K562 (cell line): Measurements from ENCODE around the gene PTPRG. TPM values are rescaled to one million over a fixed set of nuclear protein-coding genes. Genes with fewer than 3 reads are reported as not detected.

Experiments used
- ATAC-seq: fragments of 200-7000 bp; cut with Tn5 transposase; 3 replicates; pipeline ENCODE4 v1.9.1; 2020; ENCODE audit warnings: moderate library complexity
- BruUV-seq: library from RNA; stranded (reverse); fragments of 400-500 nt; replicated peaks from 2 replicates; lab custom pipeline; 2021; lab: Mats Ljungman, UMichigan
- CTCF ChIA-PET: fragments of 300-600 bp; formaldehyde crosslinking; extraction: SDS; loops from one replicate; lab custom pipeline; 2021; ENCODE audit warnings: low intra/inter-chr PET ratio; lab: Yijun Ruan, JAX
- POLR2A ChIA-PET: fragments of 300-600, 350-650 bp; sonication (Branson Sonifier 250); formaldehyde crosslinking; extraction: SDS; loops from one replicate; lab custom pipeline; 2021; ENCODE audit warnings: antibody characterized with exemption, inconsistent platforms; lab: Yijun Ruan, JAX
- DNase-seq, 4 experiments: peaks; one replicate each; pipeline versions ENCODE4 v3.0.0 to v3.0.0-alpha.2; 2011 to 2018; ENCODE audit warnings: low spot score in 3 of 4, mixed read lengths in 3 of 4; ENCODE audit errors: extremely low read depth in 1 of 4
- FAIRE-seq: peaks from 2 replicates; lab custom pipeline; 2011; peaks lifted over from hg19 to GRCh38; lab: Jason Lieb, UNC
- H2AFZ ChIP-seq: 2 replicates; pipeline ENCODE4 v1.6.0; 2011; ENCODE audit warnings: low read depth, low read length, control low read depth, inconsistent platforms
- H3K27ac ChIP-seq: fragments of 200-600 bp; 3 replicates; pipeline ENCODE4 v1.8.0; 2011; ENCODE audit warnings: low read depth, mild to moderate bottlenecking, control low read depth, inconsistent platforms, low read length, moderate library complexity, mixed read lengths; ENCODE audit errors: extremely low read depth
- H3K27me3 ChIP-seq, 2 experiments: fragments of 300-600 bp in 1 of 2; 2 replicates in 1 of 2; 3 replicates in 1 of 2; pipeline versions ENCODE4 v1.6.0 to v1.8.0; 2011; ENCODE audit warnings: inconsistent platforms in 2 of 2, low read length in 2 of 2, mild to moderate bottlenecking in 1 of 2, mixed read lengths in 1 of 2, moderate library complexity in 1 of 2; ENCODE audit not compliant: control insufficient read depth in 2 of 2, insufficient read depth in 2 of 2
- H3K36me3 ChIP-seq: fragments of 300-600 bp; 3 replicates; pipeline ENCODE4 v1.8.0; 2011; ENCODE audit warnings: mild to moderate bottlenecking, low read length, inconsistent platforms; ENCODE audit not compliant: control insufficient read depth, insufficient read depth
- H3K4me1 ChIP-seq, 2 experiments: fragments of 200-600 bp in 1 of 2; replicated peaks in 1 of 2; 2 replicates in 1 of 2; 3 replicates in 1 of 2; pipeline versions ENCODE4 v1.5.1 to v1.8.0; 2011; ENCODE audit warnings: inconsistent platforms in 2 of 2, low read length in 2 of 2, mild to moderate bottlenecking in 1 of 2, mixed read lengths in 1 of 2, moderate library complexity in 1 of 2; ENCODE audit not compliant: control insufficient read depth in 2 of 2, insufficient read depth in 2 of 2
- H3K4me2 ChIP-seq: 2 replicates; pipeline ENCODE4 v1.6.1; 2011; ENCODE audit warnings: low read length, control low read depth, inconsistent platforms, mixed read lengths; ENCODE audit not compliant: insufficient read depth
- H3K4me3 ChIP-seq: fragments of 200-600 bp; sonication (generic), shearing (Covaris generic); 2 replicates; pipeline ENCODE4 v1.5.1; 2016; ENCODE audit warnings: control low read depth, inconsistent platforms
- H3K79me2 ChIP-seq: fragments of 200-600 bp; 3 replicates; pipeline ENCODE4 v1.8.0; 2011; ENCODE audit warnings: low read length, inconsistent platforms; ENCODE audit not compliant: control insufficient read depth, insufficient read depth
- H3K9ac ChIP-seq, 2 experiments: 2 replicates each; pipeline versions ENCODE4 v1.6.0 to v1.6.1; 2011; ENCODE audit warnings: low read depth in 2 of 2, low read length in 2 of 2, control low read depth in 1 of 2, inconsistent platforms in 1 of 2, mild to moderate bottlenecking in 1 of 2, mixed read lengths in 1 of 2; ENCODE audit not compliant: insufficient read depth in 1 of 2
- H3K9me1 ChIP-seq: one replicate; pipeline ENCODE4 v1.6.0; 2011; ENCODE audit warnings: inconsistent platforms, mild to moderate bottlenecking, low read length, moderate library complexity; ENCODE audit not compliant: control insufficient read depth, insufficient read depth
- H3K9me3 ChIP-seq: replicated peaks from 2 replicates; pipeline ENCODE4 v1.5.1; 2011; ENCODE audit warnings: low read depth, low read length, inconsistent platforms; ENCODE audit not compliant: control insufficient read depth, insufficient read depth
- H4K20me1 ChIP-seq: replicated peaks from 2 replicates; pipeline ENCODE4 v1.6.1; 2011; ENCODE audit warnings: low read length, inconsistent platforms, mixed read lengths; ENCODE audit not compliant: control insufficient read depth, insufficient read depth
- BMI1 ChIP-seq: fragments of 150-350 bp; IDR thresholded peaks from 2 replicates; pipeline ENCODE4 v1.6.1; 2014; ENCODE audit warnings: low read length
- CC2D1A ChIP-seq: fragments of 450-650 bp; IDR thresholded peaks from 2 replicates; pipeline ENCODE4 v1.6.1; 2017; ENCODE audit warnings: mild to moderate bottlenecking
- KDM5B ChIP-seq: fragments of 200-600 bp; sonication (generic); IDR thresholded peaks from 2 replicates; pipeline ENCODE4 v1.6.1; 2012; ENCODE audit warnings: low read depth, mild to moderate bottlenecking, moderate library complexity, low read length, control low read depth, inconsistent platforms; ENCODE audit not compliant: insufficient replicate concordance
- ZNF408 ChIP-seq: fragments of 250-450 bp; sonication (Bioruptor Pico); IDR thresholded peaks from 2 replicates; pipeline ENCODE4 v1.4.0; 2020; ENCODE audit warnings: low read depth, mild to moderate bottlenecking, moderate library complexity
- WGBS: fragments of 100-300 bp; shearing (Covaris generic); methylation state at CpG from one replicate; pipeline ENCODE4 v1.1.6; 2016; ENCODE audit warnings: low coverage, mixed read lengths; ENCODE audit not compliant: insufficient coverage; ENCODE audit errors: missing lambda C conversion rate; 5-methylcytosine and 5-hydroxymethylcytosine counted together
- in situ Hi-C: fragments of 300-500 bp; cut with MboI; formaldehyde crosslinking; loops from 4 replicates; pipeline ENCODE4 v1.15.0; 2018; ENCODE audit warnings: inconsistent platforms, mixed read lengths
- intact Hi-C: fragments of 100-400 bp; cut with micrococcal nuclease; formaldehyde crosslinking; loops from 2 replicates; pipeline ENCODE4 v1.14.2; 2022
- polyA plus RNA-seq, 8 experiments: library from polyadenylated mRNA; depleted of rRNA in 4 of 8; stranded (reverse) in 5 of 8; unstranded in 3 of 8; fragments of >200 nt; fragmentation: Nextera tagmentation in 2 of 8; fragmentation: Illumina TruSeq in 1 of 8; extraction: Ambion mirVana in 2 of 8; extraction: Trizol in 1 of 8; gene quantifications; 2 replicates each; pipeline versions ENCODE4 v1.2.1 to v1.2.3, GENCODE V29; 2011 to 2014; ENCODE audit warnings: inconsistent platforms in 1 of 8, missing spikeins in 1 of 8
- total RNA-seq, 7 experiments: library from RNA; depleted of rRNA in 6 of 7; stranded (reverse); fragments of >200 nt in 6 of 7; fragmentation: Illumina TruSeq in 2 of 7; extraction: Trizol in 2 of 7; gene quantifications; 2 replicates each; pipeline versions ENCODE4 v1.2.1 to v1.2.3, GENCODE V29; 2011 to 2021; ENCODE audit warnings: low replicate concordance in 1 of 7

Gene PTPRG
- total and polyA plus RNA-seq, 9 of the 15 experiments (the other 6 are each of a cell fraction or from before 2014, with no cell fraction given) = 0.16 TPM; not detected in 8

DNA sequence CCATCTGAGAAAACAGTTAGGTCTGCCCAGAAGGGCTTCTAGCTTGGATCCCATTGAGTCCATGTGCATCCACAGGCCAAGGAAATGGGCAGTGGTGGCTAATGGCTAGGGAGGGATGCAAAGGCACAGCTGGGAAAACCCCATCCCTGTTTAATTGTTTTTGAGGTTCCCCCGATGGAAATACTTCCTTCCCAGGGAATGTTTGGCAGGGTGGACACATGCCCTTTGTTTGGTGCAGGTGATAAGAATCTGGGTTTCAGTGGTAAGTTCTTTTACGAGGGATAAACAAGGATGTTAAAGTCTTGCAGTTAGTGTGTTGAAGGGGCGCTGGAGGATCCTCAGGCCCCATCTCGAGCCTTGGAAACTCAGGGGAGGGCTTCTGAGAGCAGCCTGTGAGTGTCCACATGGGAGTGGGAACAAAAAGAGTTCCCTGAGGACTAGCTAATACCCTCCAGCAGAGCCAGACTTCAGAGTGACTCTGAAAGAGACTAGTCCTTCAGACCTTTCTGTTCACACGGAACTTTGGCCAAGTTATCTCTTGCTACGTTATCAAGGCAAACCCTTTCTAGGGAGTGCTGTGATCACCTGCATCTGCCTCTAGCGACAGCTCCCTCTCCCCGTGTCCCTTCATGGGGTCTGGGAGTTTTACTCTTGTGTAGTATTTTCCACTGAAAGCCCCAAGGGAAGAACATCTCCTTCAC lies 17.4 kb downstream of the PTPRG start (continued):
- TF ChIP-seq BMI1 = no peak
- TF ChIP-seq ZNF408 (CRISPR knock-in tag) = no peak
- no peak for TF ChIP-seq KDM5B
- TF ChIP-seq, all 486 proteins: peak for 0

DNA sequence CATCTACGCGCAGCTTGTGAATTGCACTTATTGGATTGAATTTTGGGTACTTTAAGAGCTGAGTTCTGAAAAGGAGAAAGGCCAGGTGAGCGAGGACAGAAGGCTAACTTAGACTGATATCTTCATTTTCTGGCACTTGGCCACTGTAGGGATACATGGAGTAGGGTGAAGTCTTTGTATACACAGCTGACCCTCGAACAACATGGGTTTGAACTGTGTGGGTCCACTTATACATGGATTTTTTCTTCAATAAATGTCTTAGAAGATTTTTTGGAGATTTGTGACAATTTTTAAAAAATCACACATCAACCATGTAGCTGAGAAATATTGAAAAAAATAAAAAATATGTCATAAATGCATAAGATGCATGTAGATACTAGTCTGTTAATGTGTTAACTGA lies 18.3 kb downstream of the PTPRG start:
- no peaks in the 10 kb centered on the region for H3K4me1 ChIP-seq
- CTCF ChIA-PET = no interaction called here
- POLR2A ChIA-PET = no interaction called here
- ATAC-seq = no peak
- FAIRE-seq = no peak
- no peaks in the 10 kb centered on the region for H4K20me1 ChIP-seq
- no TSS peak for BruUV-seq
- no peaks in the 10 kb centered on the region for H3K9me3 ChIP-seq
- WGBS = 0% methylated on average over 4 of the region's 4 CpGs
- no peak for DNase-seq
- H3K4me2 ChIP-seq = no peak overlapping the region
- no peak overlapping the region for H3K4me3 ChIP-seq
- no peaks in the 10 kb centered on the region for H3K36me3 ChIP-seq
- no peaks in the 10 kb centered on the region for H3K27me3 ChIP-seq
- no peak for TF ChIP-seq CC2D1A
- H3K27ac ChIP-seq = no peak overlapping the region
- no peaks in the 10 kb centered on the region for H3K9me1 ChIP-seq
- in situ Hi-C loops (no loop called here), intact Hi-C loops (no loop called here)
- no peak overlapping the region for H3K9ac ChIP-seq
- H2AFZ ChIP-seq = no peak overlapping the region
- no peaks in the 10 kb centered on the region for H3K79me2 ChIP-seq
